ENCODE results near the gene TMEM38B.

TMEM38B gene

GRCh38 chr9:105681313-105681712 lies 13.0 kb upstream of the TMEM38B start:
- Histone ChIP-seq H3K27ac (ENCODE audit: insufficient read depth, low read depth, low read length, poor library complexity, severe bottlenecking) (no peak overlapping the region), H3K36me3 (ENCODE audit: control insufficient read depth, insufficient read depth, low read length) (no peaks in the 10 kb centered on the region), H3K9me3 (ENCODE audit: control insufficient read depth, low read length) (no peaks in the 10 kb centered on the region), H3K4me3 (ENCODE audit: insufficient read depth, low read depth, low read length) (no peak overlapping the region), H3K27me3 (ENCODE audit: control insufficient read depth, insufficient read depth, low read length, poor library complexity, severe bottlenecking) (peaks cover 3% of the 10 kb centered on the region), H3K4me1 (ENCODE audit: control insufficient read depth, insufficient read depth, low read length) (peaks cover 18% of the 10 kb centered on the region)
- 88 to 95% methylated on average over 2 of the region's 2 CpGs for WGBS, 2 experiments

DNA sequence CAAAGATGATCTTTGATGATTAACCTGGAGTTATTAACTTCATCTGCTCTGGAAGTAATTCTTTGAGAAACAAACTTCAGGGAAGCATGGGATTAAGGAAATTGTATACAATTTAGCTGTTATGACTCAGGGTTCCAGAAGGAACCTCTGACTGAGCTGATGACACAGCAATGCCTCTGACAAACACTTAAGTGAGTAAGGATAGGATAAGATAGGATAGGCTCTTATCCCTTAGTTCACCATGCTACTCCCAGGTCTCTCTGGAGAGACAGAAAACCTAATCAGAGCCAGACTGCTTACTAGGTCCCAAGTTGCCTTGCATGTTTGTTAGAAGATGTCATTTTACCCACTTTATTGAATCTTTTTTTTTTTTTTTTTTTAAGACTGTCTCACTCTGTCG lies 12.6 kb upstream of the TMEM38B start:
- Histone ChIP-seq H3K27ac (ENCODE audit: insufficient read depth, low read depth, low read length, poor library complexity, severe bottlenecking) (no peak overlapping the region), H3K4me3 (ENCODE audit: insufficient read depth, low read depth, low read length) (no peak overlapping the region), H3K36me3 (ENCODE audit: control insufficient read depth, insufficient read depth, low read length) (no peaks in the 10 kb centered on the region), H3K9me3 (ENCODE audit: control insufficient read depth, low read length) (no peaks in the 10 kb centered on the region), H3K27me3 (ENCODE audit: control insufficient read depth, insufficient read depth, low read length, poor library complexity, severe bottlenecking) (peaks cover 3% of the 10 kb centered on the region), H3K4me1 (ENCODE audit: control insufficient read depth, insufficient read depth, low read length) (peaks cover 14% of the 10 kb centered on the region)
- WGBS, 2 experiments: 70 to 88% methylated on average over 1 of the region's 1 CpG

GRCh38 chr9:105683688-105684275 lies 10.6 kb upstream of the TMEM38B start:
- WGBS, 2 experiments: 80 to 81% methylated on average over 1 of the region's 1 CpG
- H3K27me3 ChIP-seq (ENCODE audit: control insufficient read depth, insufficient read depth, low read length, poor library complexity, severe bottlenecking): peaks cover 3% of the 10 kb centered on the region
- no peaks in the 10 kb centered on the region for H3K36me3 ChIP-seq (ENCODE audit: control insufficient read depth, insufficient read depth, low read length)
- no peak overlapping the region for H3K27ac ChIP-seq (ENCODE audit: insufficient read depth, low read depth, low read length, poor library complexity, severe bottlenecking)
- no peak overlapping the region for H3K4me3 ChIP-seq (ENCODE audit: insufficient read depth, low read depth, low read length)
- peaks cover 7% of the 10 kb centered on the region for H3K4me1 ChIP-seq (ENCODE audit: control insufficient read depth, insufficient read depth, low read length)
- H3K9me3 ChIP-seq (ENCODE audit: control insufficient read depth, low read length): no peaks in the 10 kb centered on the region

GRCh38 chr9:105686936-105687335 lies 7.4 kb upstream of the TMEM38B start:
- no peaks in the 10 kb centered on the region for H3K9me3 ChIP-seq (ENCODE audit: control insufficient read depth, low read length)

DNA sequence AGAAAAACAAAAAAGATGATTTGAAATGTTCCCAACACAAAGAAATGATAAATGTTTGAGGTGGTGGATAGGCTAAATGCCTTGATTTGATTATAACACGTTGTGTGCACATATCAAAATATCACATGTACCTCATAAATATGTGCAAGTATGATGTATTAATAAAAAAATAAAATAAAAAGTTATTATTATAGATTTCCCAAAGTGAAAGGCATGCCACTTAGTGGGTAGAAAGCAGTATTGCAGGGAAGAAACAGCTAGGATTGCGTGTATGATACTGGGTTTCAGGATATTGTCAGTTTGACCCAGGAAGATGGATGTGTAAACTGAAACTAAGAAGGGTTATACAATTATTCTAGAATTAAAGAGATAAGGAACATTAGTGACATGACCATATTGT lies 3.6 kb upstream of the TMEM38B start:
- Histone ChIP-seq H3K27me3 (ENCODE audit: control insufficient read depth, insufficient read depth, low read length, poor library complexity, severe bottlenecking) (peaks cover 43% of the 10 kb centered on the region), H3K27ac (ENCODE audit: insufficient read depth, low read depth, low read length, poor library complexity, severe bottlenecking) (no peak overlapping the region), H3K9me3 (ENCODE audit: control insufficient read depth, low read length) (no peaks in the 10 kb centered on the region), H3K36me3 (ENCODE audit: control insufficient read depth, insufficient read depth, low read length) (no peaks in the 10 kb centered on the region), H3K4me3 (ENCODE audit: insufficient read depth, low read depth, low read length) (no peak overlapping the region), H3K4me1 (ENCODE audit: control insufficient read depth, insufficient read depth, low read length) (peaks cover 3% of the 10 kb centered on the region)
- 50 to 57% methylated on average over 1 of the region's 2 CpGs for WGBS, 2 experiments

More at GRCh38 chr9:105686936-105687335, 7.4 kb upstream of the TMEM38B start:
- Histone ChIP-seq H3K36me3 (ENCODE audit: control insufficient read depth, insufficient read depth, low read length) (no peaks in the 10 kb centered on the region), H3K4me3 (ENCODE audit: insufficient read depth, low read depth, low read length) (no peak overlapping the region), H3K27me3 (ENCODE audit: control insufficient read depth, insufficient read depth, low read length, poor library complexity, severe bottlenecking) (peaks cover 9% of the 10 kb centered on the region), H3K27ac (ENCODE audit: insufficient read depth, low read depth, low read length, poor library complexity, severe bottlenecking) (no peak overlapping the region), H3K4me1 (ENCODE audit: control insufficient read depth, insufficient read depth, low read length) (no peaks in the 10 kb centered on the region)
- 96% methylated on average over 4 of the region's 4 CpGs for WGBS, 2 experiments

- Histone ChIP-seq H3K9me3 (ENCODE audit: control insufficient read depth, low read length) (no peaks in the 10 kb centered on the region), H3K27ac (ENCODE audit: insufficient read depth, low read depth, low read length, poor library complexity, severe bottlenecking) (no peak overlapping the region), H3K4me3 (ENCODE audit: insufficient read depth, low read depth, low read length) (peak overlapping the region; percentile 72), H3K27me3 (ENCODE audit: control insufficient read depth, insufficient read depth, low read length, poor library complexity, severe bottlenecking) (peaks cover 47% of the 10 kb centered on the region), H3K4me1 (ENCODE audit: control insufficient read depth, insufficient read depth, low read length) (peaks cover 3% of the 10 kb centered on the region), H3K36me3 (ENCODE audit: control insufficient read depth, insufficient read depth, low read length) (no peaks in the 10 kb centered on the region)
- 35 to 40% methylated on average over 13 to 15 of the region's 15 CpGs for WGBS, 2 experiments
These were observed 729 bp upstream of the TMEM38B start for GRCh38 chr9:105693435-105694189.

DNA sequence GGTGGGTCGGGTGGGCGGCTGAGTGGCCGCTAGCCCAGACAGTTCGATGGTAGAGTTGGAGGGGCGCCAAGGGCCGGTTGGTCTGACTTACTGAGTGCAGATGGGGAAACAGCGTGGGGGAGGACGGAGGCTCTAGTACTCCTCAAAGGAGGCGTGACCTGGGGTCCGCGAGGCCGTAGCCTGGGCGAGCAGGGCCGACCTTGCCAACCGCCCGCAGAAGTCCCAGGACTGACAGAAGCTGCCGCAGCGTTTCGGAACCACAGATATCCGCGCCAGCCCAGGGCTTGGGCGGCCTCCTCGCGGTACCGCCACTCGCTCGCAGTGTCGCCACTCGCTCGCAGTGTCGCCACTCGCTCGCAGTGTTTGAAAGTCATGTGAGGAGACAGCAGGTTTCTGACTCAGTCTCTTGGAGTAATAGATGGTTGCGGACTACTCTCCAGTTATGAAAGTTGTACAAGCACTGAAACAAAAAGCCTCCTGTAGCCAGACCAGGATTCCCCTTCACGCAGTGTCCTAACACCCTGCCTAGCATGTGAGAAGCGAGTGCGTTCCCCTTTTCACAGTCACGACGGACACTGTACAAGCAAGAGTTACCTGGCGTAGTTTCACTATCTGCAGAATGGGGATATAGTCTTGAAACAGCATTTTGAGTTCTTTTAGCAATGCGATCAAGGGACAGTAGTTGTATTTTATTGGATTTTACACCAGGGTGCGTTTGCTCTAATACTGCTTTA lies 674 bp downstream of the TMEM38B start:
- peaks cover 47% of the 10 kb centered on the region for H3K27me3 ChIP-seq (ENCODE audit: control insufficient read depth, insufficient read depth, low read length, poor library complexity, severe bottlenecking)
- 6% methylated on average over 42 of the region's 42 CpGs for WGBS, 2 experiments
- H3K4me3 ChIP-seq (ENCODE audit: insufficient read depth, low read depth, low read length): peak overlapping the region; percentile 72
- no peaks in the 10 kb centered on the region for H3K9me3 ChIP-seq (ENCODE audit: control insufficient read depth, low read length)
- H3K4me1 ChIP-seq (ENCODE audit: control insufficient read depth, insufficient read depth, low read length): peaks cover 3% of the 10 kb centered on the region
- no peak overlapping the region for H3K27ac ChIP-seq (ENCODE audit: insufficient read depth, low read depth, low read length, poor library complexity, severe bottlenecking)
- no peaks in the 10 kb centered on the region for H3K36me3 ChIP-seq (ENCODE audit: control insufficient read depth, insufficient read depth, low read length)

DNA sequence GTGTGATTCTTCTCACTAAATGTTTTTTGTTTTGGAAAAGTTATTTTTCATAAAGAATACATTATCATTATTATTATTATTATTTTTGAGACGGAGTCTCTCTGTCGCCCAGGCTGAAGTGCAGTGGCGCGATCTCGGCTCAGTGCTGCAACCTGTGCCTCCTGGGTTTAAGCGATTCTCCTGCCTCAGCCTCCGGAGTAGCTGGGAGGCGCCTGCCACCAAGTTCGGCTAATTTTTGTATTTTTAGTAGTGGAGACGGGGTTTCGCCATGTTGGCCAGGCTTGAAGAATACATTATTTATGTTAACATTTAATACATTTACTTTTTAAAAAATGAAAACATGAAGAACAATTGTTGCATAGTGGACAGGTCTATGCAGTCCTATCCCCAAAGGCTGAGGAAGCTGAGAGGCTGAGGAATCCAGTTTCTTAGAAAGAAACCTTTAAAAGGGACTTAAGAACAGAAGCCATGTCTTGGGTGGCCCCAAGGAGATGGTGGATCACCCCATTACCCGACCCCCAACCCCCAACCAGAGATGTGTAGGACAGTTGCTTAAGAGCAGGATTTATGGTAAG lies 2.0 kb downstream of the TMEM38B start:
- Histone ChIP-seq H3K27me3 (ENCODE audit: control insufficient read depth, insufficient read depth, low read length, poor library complexity, severe bottlenecking) (peaks cover 44% of the 10 kb centered on the region), H3K4me1 (ENCODE audit: control insufficient read depth, insufficient read depth, low read length) (peaks cover 3% of the 10 kb centered on the region), H3K36me3 (ENCODE audit: control insufficient read depth, insufficient read depth, low read length) (no peaks in the 10 kb centered on the region), H3K4me3 (ENCODE audit: insufficient read depth, low read depth, low read length) (no peak overlapping the region), H3K9me3 (ENCODE audit: control insufficient read depth, low read length) (no peaks in the 10 kb centered on the region), H3K27ac (ENCODE audit: insufficient read depth, low read depth, low read length, poor library complexity, severe bottlenecking) (no peak overlapping the region)
- WGBS, 2 experiments: 88 to 95% methylated on average over 10 of the region's 12 CpGs

- H3K27ac ChIP-seq (ENCODE audit: insufficient read depth, low read depth, low read length, poor library complexity, severe bottlenecking): no peak overlapping the region
- H3K4me3 ChIP-seq (ENCODE audit: insufficient read depth, low read depth, low read length): no peak overlapping the region
- H3K4me1 ChIP-seq (ENCODE audit: control insufficient read depth, insufficient read depth, low read length): peaks cover 3% of the 10 kb centered on the region
- no peaks in the 10 kb centered on the region for H3K9me3 ChIP-seq (ENCODE audit: control insufficient read depth, low read length)
- peaks cover 28% of the 10 kb centered on the region for H3K27me3 ChIP-seq (ENCODE audit: control insufficient read depth, insufficient read depth, low read length, poor library complexity, severe bottlenecking)
- WGBS, 2 experiments: 75 to 83% methylated on average over 3 of the region's 4 CpGs
- H3K36me3 ChIP-seq (ENCODE audit: control insufficient read depth, insufficient read depth, low read length): no peaks in the 10 kb centered on the region
These were observed 3.5 kb downstream of the TMEM38B start for GRCh38 chr9:105697871-105698270.

GRCh38 chr9:105698348-105698870 lies 4.1 kb downstream of the TMEM38B start:
- Histone ChIP-seq H3K9me3 (ENCODE audit: control insufficient read depth, low read length) (no peaks in the 10 kb centered on the region), H3K27ac (ENCODE audit: insufficient read depth, low read depth, low read length, poor library complexity, severe bottlenecking) (no peak overlapping the region), H3K36me3 (ENCODE audit: control insufficient read depth, insufficient read depth, low read length) (no peaks in the 10 kb centered on the region), H3K4me1 (ENCODE audit: control insufficient read depth, insufficient read depth, low read length) (peaks cover 3% of the 10 kb centered on the region), H3K27me3 (ENCODE audit: control insufficient read depth, insufficient read depth, low read length, poor library complexity, severe bottlenecking) (peaks cover 22% of the 10 kb centered on the region), H3K4me3 (ENCODE audit: insufficient read depth, low read depth, low read length) (no peak overlapping the region)
- WGBS, 2 experiments: no CpG with 5 or more reads among the region's 1 CpG
